Astrocyte (in vitro differentiated cells and primary cell): Measurements from ENCODE around the gene GPRASP2.

Experiments
- CTCF ChIP-seq: IDR thresholded peaks from 2 replicates; pipeline ENCODE4 v1.5.1; 2011; ENCODE audit warnings: low read depth, mild to moderate bottlenecking, inconsistent platforms, low read length, moderate library complexity; ENCODE audit not compliant: insufficient read depth
- EZH2 ChIP-seq: IDR thresholded peaks from 2 replicates; pipeline ENCODE4 v1.6.1; 2012; ENCODE audit warnings: mild to moderate bottlenecking, low read length, inconsistent platforms; ENCODE audit not compliant: insufficient read depth

DNA sequence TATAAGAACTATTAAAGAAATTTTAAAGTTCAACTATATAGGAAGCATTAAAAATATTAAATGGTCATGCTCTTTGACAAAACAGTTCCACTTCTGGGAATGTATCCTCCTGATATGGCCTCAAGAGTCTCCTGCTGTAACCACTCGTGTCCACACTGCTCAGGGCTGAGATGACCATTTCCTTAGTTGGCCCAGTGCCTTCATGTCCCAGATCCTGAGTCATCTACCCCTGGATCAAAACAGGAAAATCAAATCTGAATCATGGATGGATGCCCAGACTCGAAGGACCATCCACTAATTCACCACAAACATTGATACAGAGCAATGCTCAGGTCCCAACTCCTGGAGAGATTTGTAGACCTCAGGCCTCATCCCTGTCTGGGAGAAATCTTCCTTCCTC lies 53.0 kb downstream of the GPRASP2 start:
- no peak for TF ChIP-seq CTCF
- TF ChIP-seq EZH2, result no peak
